AG09319 (cell line): ENCODE measurements around the gene NPAS3.

ENCODE experiments used
- DNase-seq: peaks from one replicate; pipeline ENCODE4 v3.0.0-alpha.2; 2010; ENCODE audit warnings: low read depth; ENCODE audit errors: extremely low read depth
- CTCF ChIP-seq: IDR thresholded peaks from 2 replicates; pipeline ENCODE4 v1.5.1; 2011; ENCODE audit warnings: low read depth, mild to moderate bottlenecking, inconsistent platforms, low read length, moderate library complexity

Gene NPAS3

GRCh38 chr14:32908196-32909084, 30.2 kb upstream of the NPAS3 start:
- TF ChIP-seq CTCF = no peak
- DNase-seq = no peak

GRCh38 chr14:32913725-32914124, 25.0 kb upstream of the NPAS3 start:
- no peak for DNase-seq
- no peak for TF ChIP-seq CTCF

GRCh38 chr14:32914391-32914790, 24.3 kb upstream of the NPAS3 start:
- DNase-seq = no peak
- TF ChIP-seq CTCF = no peak

GRCh38 chr14:32920696-32921276, 17.9 kb upstream of the NPAS3 start:
- no peak for DNase-seq
- no peak for TF ChIP-seq CTCF

- no peak for TF ChIP-seq CTCF
- DNase-seq = no peak
These were observed 13.2 kb upstream of the NPAS3 start for GRCh38 chr14:32925439-32925838.

GRCh38 chr14:32932302-32932913, 6.3 kb upstream of the NPAS3 start:
- no peak for TF ChIP-seq CTCF
- no peak for DNase-seq
